IMR-90 (cell line): ENCODE data around the gene JSRP1. TPM values are rescaled to one million over a fixed set of nuclear protein-coding genes. Genes with fewer than 3 reads are reported as not detected.

Experiments
- ATAC-seq: fragments of 200-7000 bp; cut with Tn5 transposase; 2 replicates; pipeline ENCODE4 v1.9.1; 2020; ENCODE audit warnings: low read depth, mild to moderate bottlenecking, moderate library complexity
- BruUV-seq: library from RNA; stranded (reverse); fragments of 400-500 nt; replicated peaks from 2 replicates; lab custom pipeline; 2021; lab: Mats Ljungman, UMichigan
- CTCF ChIA-PET: fragments of 300-600 bp; formaldehyde crosslinking; extraction: SDS; loops from one replicate; lab custom pipeline; 2021; ENCODE audit warnings: antibody characterized with exemption; lab: Yijun Ruan, JAX
- POLR2A ChIA-PET: fragments of 300-600 bp; sonication (Branson Sonifier 250); formaldehyde crosslinking; loops from one replicate; lab custom pipeline; 2022; ENCODE audit warnings: antibody characterized with exemption; ENCODE audit not compliant: unreplicated experiment; lab: Charles Lee
- DNase-seq: peaks from one replicate; pipeline ENCODE4 v3.0.0; 2013
- H2AFZ ChIP-seq: replicated peaks from 2 replicates; pipeline ENCODE3; 2013; ENCODE audit warnings: low read length, mild to moderate bottlenecking; ENCODE audit not compliant: poor library complexity
- H2AK5ac ChIP-seq: 2 replicates; pipeline ENCODE4 v1.6.1; 2013; ENCODE audit warnings: low read depth, low read length, inconsistent platforms
- H2AK9ac ChIP-seq: replicated peaks from 2 replicates; pipeline ENCODE3; 2013; ENCODE audit warnings: mild to moderate bottlenecking, low read depth, low read length, moderate library complexity; ENCODE audit not compliant: poor library complexity
- H2BK120ac ChIP-seq: 2 replicates; pipeline ENCODE4 v1.6.1; 2013; ENCODE audit warnings: low read depth, low read length, inconsistent platforms
- H2BK15ac ChIP-seq: 3 replicates; pipeline ENCODE4 v1.6.1; 2013; ENCODE audit warnings: low read depth, low read length, inconsistent platforms
- H2BK20ac ChIP-seq: 2 replicates; pipeline ENCODE4 v1.6.1; 2013; ENCODE audit warnings: low read depth, mild to moderate bottlenecking, inconsistent platforms, low read length, moderate library complexity
- H2BK5ac ChIP-seq: 2 replicates; pipeline ENCODE4 v1.6.1; 2013; ENCODE audit warnings: mild to moderate bottlenecking, low read depth, low read length, inconsistent platforms; ENCODE audit not compliant: poor library complexity, severe bottlenecking
- H3K14ac ChIP-seq: replicated peaks from 2 replicates; pipeline ENCODE4 v1.6.1; 2013; ENCODE audit warnings: low read depth, low read length, inconsistent platforms
- H3K18ac ChIP-seq: 2 replicates; pipeline ENCODE4 v1.6.1; 2013; ENCODE audit warnings: low read depth, low read length, control low read depth
- H3K23ac ChIP-seq: 2 replicates; pipeline ENCODE4 v1.6.1; 2013; ENCODE audit warnings: low read depth, low read length, inconsistent platforms
- H3K27ac ChIP-seq: 2 replicates; pipeline ENCODE4 v1.5.1; 2013; ENCODE audit warnings: mild to moderate bottlenecking, control low read depth, low read length; ENCODE audit not compliant: insufficient read depth
- H3K27me3 ChIP-seq: 2 replicates; pipeline ENCODE4 v1.6.1; 2013; ENCODE audit warnings: low read length; ENCODE audit not compliant: control insufficient read depth, insufficient read depth
- H3K36me3 ChIP-seq: 2 replicates; pipeline ENCODE4 v1.6.1; 2013; ENCODE audit warnings: low read length, mixed read lengths; ENCODE audit not compliant: control insufficient read depth, insufficient read depth
- H3K4ac ChIP-seq: 2 replicates; pipeline ENCODE4 v1.6.1; 2013; ENCODE audit warnings: low read depth, low read length, inconsistent platforms
- H3K4me1 ChIP-seq: 2 replicates; pipeline ENCODE4 v1.6.1; 2013; ENCODE audit warnings: low read length, mixed read lengths; ENCODE audit not compliant: control insufficient read depth, insufficient read depth
- H3K4me2 ChIP-seq: 2 replicates; pipeline ENCODE4 v1.6.1; 2013; ENCODE audit warnings: low read depth, mild to moderate bottlenecking, control low read depth, low read length, moderate library complexity
- H3K4me3 ChIP-seq: 2 replicates; pipeline ENCODE4 v1.5.1; 2013; ENCODE audit warnings: low read depth, mild to moderate bottlenecking, control low read depth, low read length, moderate library complexity; ENCODE audit not compliant: insufficient read depth
- H3K56ac ChIP-seq: 2 replicates; pipeline ENCODE4 v1.6.1; 2013; ENCODE audit warnings: low read length, inconsistent platforms; ENCODE audit not compliant: insufficient read depth; ENCODE audit errors: extremely low read depth
- H3K79me1 ChIP-seq, 2 experiments: 2 replicates each; pipeline ENCODE4 v1.6.1; 2013; ENCODE audit warnings: low read length in 2 of 2, inconsistent platforms in 1 of 2, low read depth in 1 of 2
- H3K9ac ChIP-seq: 2 replicates; pipeline ENCODE4 v1.6.1; 2013; ENCODE audit warnings: low read depth, low read length, control low read depth
- H3K9me1 ChIP-seq: 2 replicates; pipeline ENCODE4 v1.6.1; 2013; ENCODE audit warnings: low read length, inconsistent platforms; ENCODE audit not compliant: insufficient read depth
- H3K9me3 ChIP-seq: 2 replicates; pipeline ENCODE4 v1.6.1; 2013; ENCODE audit warnings: low read length; ENCODE audit not compliant: control insufficient read depth, insufficient read depth
- H4K20me1 ChIP-seq: 2 replicates; pipeline ENCODE4 v1.6.1; 2013; ENCODE audit warnings: low read length, inconsistent platforms; ENCODE audit not compliant: insufficient read depth
- H4K5ac ChIP-seq: 2 replicates; pipeline ENCODE4 v1.6.1; 2013; ENCODE audit warnings: mild to moderate bottlenecking, low read depth, low read length, control low read depth
- H4K8ac ChIP-seq, 2 experiments: 2 replicates each; pipeline ENCODE4 v1.6.1; 2013; ENCODE audit warnings: low read depth in 2 of 2, low read length in 2 of 2, control low read depth in 1 of 2, inconsistent platforms in 1 of 2
- H4K91ac ChIP-seq: 2 replicates; pipeline ENCODE4 v1.6.1; 2013; ENCODE audit warnings: low read depth, low read length, inconsistent platforms; ENCODE audit not compliant: insufficient read depth
- FOS ChIP-seq: fragments of 150-350 bp; IDR thresholded peaks from 2 replicates; pipeline ENCODE4 v1.6.1; 2016; ENCODE audit warnings: low read depth, low read length
- RFX5 ChIP-seq: IDR thresholded peaks from 2 replicates; pipeline ENCODE4 v1.8.0; 2012; ENCODE audit warnings: low read depth, mild to moderate bottlenecking, low read length, moderate library complexity
- WGBS, 2 experiments: methylation state at CpG; one replicate each; pipeline versions ENCODE4 v1.1.5 to v1.1.7; 2013; ENCODE audit warnings: missing lambda C conversion rate in 2 of 2; ENCODE audit not compliant: insufficient read length in 1 of 2; ENCODE audit errors: extremely low coverage in 2 of 2; 5-methylcytosine and 5-hydroxymethylcytosine counted together
- dilution Hi-C: fragments of 300-500 bp; cut with HindIII; formaldehyde crosslinking; loops from one replicate; pipeline ENCODE4 v1.14.3; 2018; ENCODE audit warnings: low sequenced_read_pairs; ENCODE audit not compliant: unreplicated experiment
- in situ Hi-C: fragments of 300-500 bp; cut with MboI; formaldehyde crosslinking; loops from 3 replicates; pipeline ENCODE4 v1.14.3; 2019; ENCODE audit warnings: low sequenced_read_pairs, inconsistent platforms, mixed read lengths
- intact Hi-C: fragments of 100-400 bp; cut with micrococcal nuclease; formaldehyde crosslinking; loops from 2 replicates; pipeline ENCODE4 v1.10.0; 2022
- polyA plus RNA-seq, 3 experiments: library from polyadenylated mRNA; depleted of rRNA; stranded (reverse); fragments of >200 nt; gene quantifications; 2 replicates each; pipeline ENCODE4 v1.2.3, GENCODE V29; 2012; ENCODE audit warnings: low replicate concordance in 1 of 3
- total RNA-seq: library from RNA; depleted of rRNA; stranded (reverse); fragments of >200 nt; gene quantifications from 2 replicates; pipeline ENCODE4 v1.2.3, GENCODE V29; 2012

JSRP1 gene
- total and polyA plus RNA-seq, 2 of the 4 experiments (the other 2 are of a cell fraction) = not detected

DNA sequence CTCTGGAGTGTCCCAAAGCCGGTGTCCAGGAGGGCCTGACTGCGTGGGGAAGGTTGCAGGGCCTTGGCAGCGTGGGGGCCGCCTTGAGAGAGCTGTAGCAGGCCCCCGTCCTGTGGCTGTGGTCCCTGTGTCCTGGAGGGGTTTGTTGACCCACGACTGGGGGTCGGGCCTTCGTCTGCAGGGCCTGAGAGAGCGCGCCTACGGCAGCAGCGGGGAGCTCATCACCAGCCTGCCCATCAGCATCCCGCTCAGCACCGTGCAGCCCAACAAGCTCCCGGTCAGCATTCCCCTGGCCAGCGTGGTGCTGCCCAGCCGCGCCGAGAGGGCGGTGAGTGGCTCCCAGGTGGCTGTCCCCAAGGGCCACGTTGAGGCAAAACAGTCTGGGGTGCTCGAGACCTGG is 38.6 kb downstream of the JSRP1 start:
- Histone ChIP-seq H3K56ac (no peak overlapping the region), H3K4ac (no peak overlapping the region), H4K5ac (no peak overlapping the region), H3K14ac (no peak overlapping the region), H2BK5ac (no peak overlapping the region), H3K4me1 (no peaks in the 10 kb centered on the region), H2AK9ac (no peak overlapping the region), H3K79me1 (peaks cover 16 to 45% of the 10 kb centered on the region in 2 experiments; a peak in 3 of 4 replicates), H3K9me3 (no peaks in the 10 kb centered on the region), H3K18ac (no peak overlapping the region), H4K91ac (no peak overlapping the region), H2AFZ (no peak overlapping the region), H2BK15ac (no peak overlapping the region), H3K23ac (no peak overlapping the region), H3K4me3 (no peak overlapping the region), H2AK5ac (no peak overlapping the region), H3K9ac (no peak overlapping the region), H3K4me2 (no peak overlapping the region), H3K9me1 (no peaks in the 10 kb centered on the region), H4K20me1 (peaks cover 3% of the 10 kb centered on the region; the same call in 1 of the 2 replicates), H2BK20ac (no peak overlapping the region), H3K27ac (no peak overlapping the region), H4K8ac (no peak overlapping the region), H2BK120ac (no peak overlapping the region), H3K27me3 (no peaks in the 10 kb centered on the region), H3K36me3 (peaks cover 70% of the 10 kb centered on the region)
- in situ Hi-C loops = no loop called here
- intact Hi-C loops = no loop called here
- no TSS peak for BruUV-seq
- dilution Hi-C loops = no loop called here
- TF ChIP-seq RFX5 (no peak), FOS (no peak)
- ChIA-PET CTCF (no interaction called here), POLR2A (interaction anchor here (0.6 kb wide), 1 partner anchor 49 kb away, joined by 3 read pairs; no protein-coding TSS in a partner anchor)
- WGBS, 2 experiments = 98% methylated on average over 17 of the region's 22 CpGs; no CpG with 5 or more reads in 1 of the 2 experiments
- DNase-seq (no peak), ATAC-seq (no peak)
